ENCODE data around the gene MPRIP. TPM values are rescaled to one million over a fixed set of nuclear protein-coding genes. Genes with fewer than 3 reads are reported as not detected.

Gene MPRIP
- total and polyA plus RNA-seq, 2 of the 13 experiments (the other 11 are each of a cell fraction or from before 2014, with no cell fraction given), result 50.2 to 52.4 TPM

- TF ChIP-seq ZNF207 (IDR thresholded peaks at IDR 0.05; ENCODE audit: borderline replicate concordance), result no peak
These were observed 68.3 kb downstream of the MPRIP start (continued) for GRCh38 chr17:17110520-17110919.

- Histone ChIP-seq H3K79me2 (ENCODE audit: insufficient read depth, low read length) (peaks cover 2% of the 10 kb centered on the region), H3K36me3 (replicated peaks in 1 of 2; ENCODE audit: control insufficient read depth in 1 of 2, insufficient read depth in 2 of 2, low read length in 2 of 2) (no peaks in the 10 kb centered on the region), H3K9ac (ENCODE audit: insufficient read depth, low read depth, low read length) (no peak overlapping the region), H3K4me3 (replicated peaks in 1 of 3; ENCODE audit: insufficient read depth in 1 of 3, low read depth in 2 of 3, low read length in 3 of 3) (no peak overlapping the region), H3K9me3 (ENCODE audit: low read length) (no peaks in the 10 kb centered on the region), H3K4me2 (ENCODE audit: low read depth, low read length) (no peak overlapping the region), H2AFZ (ENCODE audit: low read length) (no peak overlapping the region), H3K4me1 (ENCODE audit: insufficient read depth, low read length) (no peaks in the 10 kb centered on the region), H3K27ac (ENCODE audit: extremely low read length, insufficient read depth, low read length) (no peak overlapping the region), H4K20me1 (ENCODE audit: insufficient read depth, low read length) (no peaks in the 10 kb centered on the region), H3K27me3 (ENCODE audit: control insufficient read depth in 1 of 2, insufficient read depth in 2 of 2, low read length in 2 of 2) (no peaks in the 10 kb centered on the region)
- ATAC-seq (no peak), DNase-seq (ENCODE audit: low spot score) (no peak), FAIRE-seq (no peak)
- no TSS peak for BruUV-seq (replicated peaks)
- no peak for TF ChIP-seq ZFP1 (CRISPR knock-in tag; IDR thresholded peaks at IDR 0.05)
- TF ChIP-seq ZBTB14 (CRISPR knock-in tag; IDR thresholded peaks at IDR 0.05), result no peak
- TF ChIP-seq TFDP1 (CRISPR knock-in tag; IDR thresholded peaks at IDR 0.05; ENCODE audit: borderline replicate concordance), result no peak
- no peak for TF ChIP-seq LRRFIP1 (CRISPR knock-in tag; conservative IDR thresholded peaks at IDR 0.05)
- no peak for TF ChIP-seq ZNF292 (CRISPR knock-in tag; IDR thresholded peaks at IDR 0.05; ENCODE audit: borderline replicate concordance, low read depth)
- no peak for TF ChIP-seq ZNF792 (CRISPR knock-in tag; IDR thresholded peaks at IDR 0.05)
- in situ Hi-C loops (cut with HindIII; ENCODE audit: extremely low pct_ligation_motif_present, low pct_unique_long_range_greater_than_20kb) (no loop called here), intact Hi-C loops (cut with micrococcal nuclease; ENCODE audit: unreplicated experiment) (no loop called here)
- WGBS (ENCODE audit: low lambda C conversion rate), result 96% methylated on average over 20 of the region's 26 CpGs
- ChIA-PET POLR2A (no interaction called here), CTCF (ENCODE audit: low intra/inter-chr PET ratio, low total read pairs) (no interaction called here)
These were observed 69.4 kb downstream of the MPRIP start for GRCh38 chr17:17111401-17112393.
